ENCODE data around the gene DNM3. TPM values are rescaled to one million over a fixed set of nuclear protein-coding genes. Genes with fewer than 3 reads are reported as not detected.

DNM3 gene
- polyA plus RNA-seq, 1 donor (not counting 4 experiments of a cell fraction or from before 2014, with no cell fraction given), result 2.0 TPM

- H3K9me1 ChIP-seq (ENCODE audit: control insufficient read depth, extremely low read depth, insufficient read depth, low read length), result no peaks in the 10 kb centered on the region
- H3K27me3 ChIP-seq (ENCODE audit: control insufficient read depth, extremely low read depth, insufficient read depth, low read length), result no peaks in the 10 kb centered on the region
- no peak overlapping the region for H2AFZ ChIP-seq (ENCODE audit: control insufficient read depth, low read length)
- no peaks in the 10 kb centered on the region for H3K36me3 ChIP-seq (ENCODE audit: control insufficient read depth in 2 of 2, extremely low read depth in 1 of 2, insufficient read depth in 2 of 2, low read length in 2 of 2)
- FAIRE-seq (no peak), DNase-seq (ENCODE audit: low read depth, low spot score) (no peak)
- TF ChIP-seq EZH2 (IDR thresholded peaks at IDR 0.05; ENCODE audit: low read length) (no peak), CTCF (optimal IDR thresholded peaks at IDR 0.05 in 1 of 3, IDR thresholded peaks at IDR 0.05 in 1 of 3, conservative IDR thresholded peaks at IDR 0.05 in 1 of 3; ENCODE audit: extremely low read depth in 1 of 3, insufficient read depth in 2 of 3, low read length in 3 of 3) (no peak)
- no peak overlapping the region for H3K4me2 ChIP-seq (ENCODE audit: control insufficient read depth, extremely low read depth, insufficient read depth, low read depth, low read length)
- dilution Hi-C loops (cut with MboI; ENCODE audit: extremely low pct_ligation_motif_present, low sequenced_read_pairs), result no loop called here
- peaks cover 16% of the 10 kb centered on the region for H3K4me1 ChIP-seq (ENCODE audit: control insufficient read depth, extremely low read depth, insufficient read depth, low read length)
- no peak overlapping the region for H3K9ac ChIP-seq (ENCODE audit: control insufficient read depth, extremely low read depth, insufficient read depth, low read length)
- no peak overlapping the region for H3K4me3 ChIP-seq (ENCODE audit: control insufficient read depth in 2 of 3, extremely low read depth in 1 of 3, insufficient read depth in 2 of 3, low read depth in 1 of 3, low read length in 3 of 3)
- H4K20me1 ChIP-seq (ENCODE audit: control insufficient read depth, extremely low read depth, insufficient read depth, low read length), result no peaks in the 10 kb centered on the region
- H3K27ac ChIP-seq (ENCODE audit: control insufficient read depth, insufficient read depth, low read length), result no peak overlapping the region
- H3K79me2 ChIP-seq (ENCODE audit: control insufficient read depth, insufficient read depth, low read length), result no peaks in the 10 kb centered on the region
- H3K9me3 ChIP-seq (ENCODE audit: control insufficient read depth, low read depth, low read length), result no peaks in the 10 kb centered on the region
Measured at GRCh38 chr1:172410027-172410426, 568.7 kb downstream of the DNM3 start.

GRCh38 chr1:172411791-172412338 lies 570.6 kb downstream of the DNM3 start:
- H3K9ac ChIP-seq (ENCODE audit: control insufficient read depth, extremely low read depth, insufficient read depth, low read length), result no peak overlapping the region
- dilution Hi-C loops (cut with MboI; ENCODE audit: extremely low pct_ligation_motif_present, low sequenced_read_pairs), result no loop called here
- no peaks in the 10 kb centered on the region for H4K20me1 ChIP-seq (ENCODE audit: control insufficient read depth, extremely low read depth, insufficient read depth, low read length)
- no peak for TF ChIP-seq CTCF (optimal IDR thresholded peaks at IDR 0.05 in 1 of 3, IDR thresholded peaks at IDR 0.05 in 1 of 3, conservative IDR thresholded peaks at IDR 0.05 in 1 of 3; ENCODE audit: extremely low read depth in 1 of 3, insufficient read depth in 2 of 3, low read length in 3 of 3)
- no peaks in the 10 kb centered on the region for H3K9me1 ChIP-seq (ENCODE audit: control insufficient read depth, extremely low read depth, insufficient read depth, low read length)
- H3K27ac ChIP-seq (ENCODE audit: control insufficient read depth, insufficient read depth, low read length), result no peak overlapping the region
- H3K27me3 ChIP-seq (ENCODE audit: control insufficient read depth, extremely low read depth, insufficient read depth, low read length), result no peaks in the 10 kb centered on the region
- no peaks in the 10 kb centered on the region for H3K79me2 ChIP-seq (ENCODE audit: control insufficient read depth, insufficient read depth, low read length)
- H2AFZ ChIP-seq (ENCODE audit: control insufficient read depth, low read length), result no peak overlapping the region
- H3K4me1 ChIP-seq (ENCODE audit: control insufficient read depth, extremely low read depth, insufficient read depth, low read length), result peaks cover 23% of the 10 kb centered on the region
- FAIRE-seq (no peak), DNase-seq (ENCODE audit: low read depth, low spot score) (no peak)
- no peaks in the 10 kb centered on the region for H3K9me3 ChIP-seq (ENCODE audit: control insufficient read depth, low read depth, low read length)
- no peak overlapping the region for H3K4me3 ChIP-seq (ENCODE audit: control insufficient read depth in 2 of 3, extremely low read depth in 1 of 3, insufficient read depth in 2 of 3, low read depth in 1 of 3, low read length in 3 of 3)
- no peak overlapping the region for H3K4me2 ChIP-seq (ENCODE audit: control insufficient read depth, extremely low read depth, insufficient read depth, low read depth, low read length)
- H3K36me3 ChIP-seq (ENCODE audit: control insufficient read depth in 2 of 2, extremely low read depth in 1 of 2, insufficient read depth in 2 of 2, low read length in 2 of 2), result no peaks in the 10 kb centered on the region
